IPS DF 6.9 (cell line): ENCODE results near the gene TDRD1.

Experiments used
- DNase-seq: peaks from one replicate; pipeline ENCODE4 v3.0.0-alpha.2; 2013; ENCODE audit warnings: low read depth, low spot score
- H3K27ac ChIP-seq: one replicate; pipeline ENCODE4 v1.5.1; 2013; ENCODE audit warnings: low read length, control low read depth
- H3K27me3 ChIP-seq: 2 replicates; pipeline ENCODE4 v1.6.1; 2013; ENCODE audit warnings: mild to moderate bottlenecking, low read length; ENCODE audit not compliant: control insufficient read depth, insufficient read depth
- H3K36me3 ChIP-seq: 2 replicates; pipeline ENCODE4 v1.6.1; 2013; ENCODE audit warnings: low read length; ENCODE audit not compliant: control insufficient read depth, insufficient read depth
- H3K4me1 ChIP-seq: 2 replicates; pipeline ENCODE4 v1.6.1; 2013; ENCODE audit warnings: low read length; ENCODE audit not compliant: control insufficient read depth, insufficient read depth
- H3K4me3 ChIP-seq: 2 replicates; pipeline ENCODE4 v1.5.1; 2013; ENCODE audit warnings: mild to moderate bottlenecking, low read length
- H3K9me3 ChIP-seq: 2 replicates; pipeline ENCODE4 v1.6.1; 2013; ENCODE audit warnings: low read length, inconsistent platforms; ENCODE audit not compliant: control insufficient read depth, insufficient read depth
- WGBS: extraction: QIAGEN DNeasy Blood & Tissue Kit; methylation state at CpG from one replicate; pipeline ENCODE4 v1.1.7; 2013; ENCODE audit warnings: mixed read lengths, missing lambda C conversion rate; ENCODE audit not compliant: insufficient read length, insufficient coverage; 5-methylcytosine and 5-hydroxymethylcytosine counted together

The TDRD1 gene

DNA sequence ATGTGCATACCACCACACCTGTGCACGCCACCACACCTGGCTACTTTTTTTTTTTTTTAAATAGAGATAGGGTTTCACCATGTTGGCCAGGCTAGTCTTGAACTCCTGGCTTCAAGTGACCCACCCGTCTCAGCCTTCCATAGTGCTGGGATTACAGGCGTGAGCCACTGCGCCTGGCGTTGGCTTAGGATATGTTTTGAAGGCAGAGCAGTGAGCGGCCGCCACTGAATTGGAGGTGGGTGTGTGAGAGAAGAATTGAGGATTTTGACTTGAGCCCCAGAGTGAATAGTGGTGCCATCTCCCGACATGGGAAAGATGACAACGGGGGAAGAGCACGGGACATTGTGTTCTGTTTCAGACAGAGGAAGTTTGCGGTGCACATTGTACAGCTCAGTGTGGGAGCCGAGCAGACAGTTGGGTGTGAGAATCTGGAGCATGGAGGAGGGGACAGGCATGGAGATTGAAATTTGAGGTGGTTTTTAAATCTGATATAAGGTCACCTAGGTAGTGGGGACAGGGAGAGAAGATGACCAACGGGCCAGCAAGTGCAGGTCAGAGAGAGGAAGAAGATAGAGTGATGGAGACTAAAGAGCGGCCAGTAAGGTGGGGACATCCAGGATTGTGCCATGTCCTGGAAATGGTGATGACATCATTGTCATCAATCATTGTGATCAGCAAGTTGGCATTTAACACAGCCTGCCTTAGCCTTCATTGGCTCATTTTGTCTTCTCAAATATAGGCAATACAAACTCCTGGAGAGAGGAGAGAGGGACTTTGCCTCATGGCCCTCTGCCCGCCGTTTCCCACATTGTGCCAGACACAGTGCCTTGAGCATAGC lies 95.7 kb downstream of the TDRD1 start:
- Histone ChIP-seq H3K27me3 (no peaks in the 10 kb centered on the region), H3K4me3 (no peak overlapping the region), H3K36me3 (no peaks in the 10 kb centered on the region), H3K27ac (no peak overlapping the region), H3K9me3 (no peaks in the 10 kb centered on the region), H3K4me1 (no peaks in the 10 kb centered on the region)
- no CpG with 5 or more reads among the region's 16 CpGs for WGBS
- DNase-seq = no peak

DNA sequence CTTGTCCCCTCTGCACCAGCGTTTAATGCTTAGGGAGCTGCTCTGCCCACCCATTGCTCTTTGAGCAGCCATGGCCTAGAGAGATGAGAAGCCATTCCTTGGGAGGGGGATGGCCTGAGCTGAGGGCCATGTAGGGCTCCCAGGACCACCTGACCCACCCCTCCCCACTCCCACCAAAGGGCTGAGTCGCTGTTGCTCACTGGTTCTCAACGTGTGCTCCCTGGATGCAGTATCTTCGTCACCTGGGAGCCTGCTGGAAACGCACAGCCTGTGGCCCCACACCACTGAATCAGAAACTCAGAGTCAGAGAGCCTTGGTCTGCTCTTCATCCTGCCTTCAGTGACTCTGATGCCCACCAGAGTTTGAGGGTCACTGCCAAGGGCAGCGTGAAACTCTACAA lies 96.9 kb downstream of the TDRD1 start:
- Histone ChIP-seq H3K4me3 (no peak overlapping the region), H3K9me3 (no peaks in the 10 kb centered on the region), H3K27me3 (no peaks in the 10 kb centered on the region), H3K36me3 (no peaks in the 10 kb centered on the region), H3K27ac (no peak overlapping the region), H3K4me1 (no peaks in the 10 kb centered on the region)
- WGBS = no CpG with 5 or more reads among the region's 6 CpGs
- no peak for DNase-seq

- H3K4me1 ChIP-seq = no peaks in the 10 kb centered on the region
- no peaks in the 10 kb centered on the region for H3K27me3 ChIP-seq
- no peak overlapping the region for H3K27ac ChIP-seq
- no peaks in the 10 kb centered on the region for H3K36me3 ChIP-seq
- no peak for DNase-seq
- WGBS = no CpG with 5 or more reads among the region's 6 CpGs
- no peak overlapping the region for H3K4me3 ChIP-seq
- H3K9me3 ChIP-seq = no peaks in the 10 kb centered on the region
These were observed 97.5 kb downstream of the TDRD1 start for GRCh38 chr10:114276671-114277070.

DNA sequence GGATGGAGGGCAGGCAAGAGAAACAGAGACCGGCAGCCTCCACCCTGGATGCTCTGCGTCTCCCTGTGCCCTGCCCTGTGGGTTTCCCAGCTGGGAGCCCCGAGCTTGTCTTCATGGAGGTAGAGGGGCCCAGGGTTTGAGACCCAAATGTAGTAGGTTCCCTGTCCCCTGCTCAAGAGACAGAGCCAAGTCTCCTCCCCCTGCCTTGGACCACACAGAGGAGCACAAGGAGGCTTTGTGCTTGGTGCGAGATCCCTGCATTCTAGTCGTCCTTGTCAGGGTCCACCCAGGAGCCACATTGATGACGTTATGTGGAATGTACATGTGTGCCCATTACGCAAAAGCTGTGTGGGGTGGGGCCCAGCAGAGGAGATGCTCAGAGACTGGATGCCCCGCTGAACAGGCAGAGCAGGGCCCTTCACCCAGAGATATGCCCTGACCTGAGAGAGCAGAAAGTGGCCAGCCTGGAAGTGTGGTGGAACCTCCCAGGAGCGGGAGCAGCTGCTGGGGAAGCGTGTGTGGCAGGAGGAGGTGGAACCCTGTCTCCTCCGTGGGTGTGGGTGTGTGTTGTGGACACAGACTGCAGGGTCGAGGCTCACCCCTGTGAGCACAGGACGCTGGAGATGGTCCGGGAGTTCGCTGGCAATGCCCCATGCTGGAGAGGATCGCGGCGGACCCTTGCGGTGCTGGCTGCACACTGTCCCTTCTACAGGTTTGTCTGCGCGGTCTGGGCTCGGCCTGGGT lies 99.2 kb downstream of the TDRD1 start:
- no peaks in the 10 kb centered on the region for H3K27me3 ChIP-seq
- no peaks in the 10 kb centered on the region for H3K4me1 ChIP-seq
- no peaks in the 10 kb centered on the region for H3K36me3 ChIP-seq
- no CpG with 5 or more reads among the region's 22 CpGs for WGBS
- DNase-seq = no peak
- no peaks in the 10 kb centered on the region for H3K9me3 ChIP-seq
- no peak overlapping the region for H3K4me3 ChIP-seq
- no peak overlapping the region for H3K27ac ChIP-seq

- no peak overlapping the region for H3K27ac ChIP-seq
- no peaks in the 10 kb centered on the region for H3K36me3 ChIP-seq
- H3K27me3 ChIP-seq = no peaks in the 10 kb centered on the region
- H3K4me1 ChIP-seq = no peaks in the 10 kb centered on the region
- no peaks in the 10 kb centered on the region for H3K9me3 ChIP-seq
- no CpG with 5 or more reads among the region's 4 CpGs for WGBS
- no peak overlapping the region for H3K4me3 ChIP-seq
- DNase-seq = no peak
These were observed 99.7 kb downstream of the TDRD1 start for GRCh38 chr10:114278884-114279191.

GRCh38 chr10:114279289-114279688 lies 100.1 kb downstream of the TDRD1 start:
- WGBS = no CpG with 5 or more reads among the region's 4 CpGs
- DNase-seq = no peak
- no peaks in the 10 kb centered on the region for H3K27me3 ChIP-seq
- H3K36me3 ChIP-seq = no peaks in the 10 kb centered on the region
- no peak overlapping the region for H3K4me3 ChIP-seq
- no peak overlapping the region for H3K27ac ChIP-seq
- H3K9me3 ChIP-seq = no peaks in the 10 kb centered on the region
- no peaks in the 10 kb centered on the region for H3K4me1 ChIP-seq

DNA sequence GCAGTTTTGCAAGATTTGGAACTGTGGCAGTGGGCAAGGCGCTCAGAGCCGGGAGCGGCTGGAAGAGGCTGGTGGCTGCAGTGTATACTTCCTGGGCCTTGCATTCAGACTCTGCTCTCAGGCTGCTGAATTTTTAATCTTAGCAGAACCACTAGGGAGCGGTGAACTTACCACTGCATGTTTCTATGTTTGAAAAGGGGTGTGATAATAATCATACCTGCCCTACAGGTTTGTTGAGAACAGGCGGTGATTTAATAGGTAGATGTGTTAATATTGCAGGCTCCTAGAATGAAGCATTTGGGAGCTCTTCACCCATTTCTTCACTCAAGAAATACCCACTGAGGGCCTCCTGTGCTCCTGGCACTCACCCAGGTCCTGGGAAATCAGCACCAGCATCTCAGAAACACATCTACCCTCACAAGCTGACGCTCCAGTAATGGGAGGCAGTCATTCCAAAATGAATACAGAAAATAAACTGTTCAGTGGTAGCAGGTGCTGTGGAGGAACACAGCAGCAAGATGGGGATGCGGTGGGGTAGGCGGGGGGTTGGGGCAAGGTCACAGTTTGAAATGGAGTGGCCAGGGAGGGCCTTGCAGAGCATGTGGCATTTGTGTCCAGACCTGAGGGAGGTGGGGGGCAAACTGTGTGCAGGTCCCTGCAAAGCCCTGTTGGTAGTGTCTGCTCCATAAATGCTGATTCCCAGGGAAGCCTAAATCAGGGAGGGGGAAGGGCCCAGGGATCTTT lies 100.9 kb downstream of the TDRD1 start:
- Histone ChIP-seq H3K27me3 (no peaks in the 10 kb centered on the region), H3K27ac (no peak overlapping the region), H3K4me3 (no peak overlapping the region), H3K36me3 (no peaks in the 10 kb centered on the region), H3K9me3 (no peaks in the 10 kb centered on the region), H3K4me1 (no peaks in the 10 kb centered on the region)
- DNase-seq = no peak
- WGBS = no CpG with 5 or more reads among the region's 8 CpGs

- no peak overlapping the region for H3K27ac ChIP-seq
- H3K4me3 ChIP-seq = no peak overlapping the region
- WGBS = no CpG with 5 or more reads among the region's 7 CpGs
- no peaks in the 10 kb centered on the region for H3K9me3 ChIP-seq
- H3K27me3 ChIP-seq = no peaks in the 10 kb centered on the region
- H3K4me1 ChIP-seq = no peaks in the 10 kb centered on the region
- no peak for DNase-seq
- H3K36me3 ChIP-seq = no peaks in the 10 kb centered on the region
These were observed 101.9 kb downstream of the TDRD1 start for GRCh38 chr10:114281006-114281405.

- no peak for DNase-seq
- no peak overlapping the region for H3K27ac ChIP-seq
- no CpG with 5 or more reads among the region's 5 CpGs for WGBS
- no peak overlapping the region for H3K4me3 ChIP-seq
- H3K9me3 ChIP-seq = no peaks in the 10 kb centered on the region
- no peaks in the 10 kb centered on the region for H3K4me1 ChIP-seq
- H3K27me3 ChIP-seq = no peaks in the 10 kb centered on the region
- H3K36me3 ChIP-seq = no peaks in the 10 kb centered on the region
These were observed 102.3 kb downstream of the TDRD1 start for GRCh38 chr10:114281461-114281860.
